GM19438 (cell line): ENCODE data around the gene CREM.
A peak's percentile ranks its signal among the peaks of the same experiment; 100 is the strongest.
"Not testable (repeated sequence)": the region's sequence is repeated elsewhere in the genome, so short reads cannot be mapped to it uniquely, and the experiment has no call there.

Experiments
- ATAC-seq: cut with Tn5 transposase; IDR thresholded peaks from one replicate; pipeline ENCODE4 v1.9.1; 2021; ENCODE audit warnings: low read depth; ENCODE audit not compliant: unreplicated experiment

CREM gene

DNA sequence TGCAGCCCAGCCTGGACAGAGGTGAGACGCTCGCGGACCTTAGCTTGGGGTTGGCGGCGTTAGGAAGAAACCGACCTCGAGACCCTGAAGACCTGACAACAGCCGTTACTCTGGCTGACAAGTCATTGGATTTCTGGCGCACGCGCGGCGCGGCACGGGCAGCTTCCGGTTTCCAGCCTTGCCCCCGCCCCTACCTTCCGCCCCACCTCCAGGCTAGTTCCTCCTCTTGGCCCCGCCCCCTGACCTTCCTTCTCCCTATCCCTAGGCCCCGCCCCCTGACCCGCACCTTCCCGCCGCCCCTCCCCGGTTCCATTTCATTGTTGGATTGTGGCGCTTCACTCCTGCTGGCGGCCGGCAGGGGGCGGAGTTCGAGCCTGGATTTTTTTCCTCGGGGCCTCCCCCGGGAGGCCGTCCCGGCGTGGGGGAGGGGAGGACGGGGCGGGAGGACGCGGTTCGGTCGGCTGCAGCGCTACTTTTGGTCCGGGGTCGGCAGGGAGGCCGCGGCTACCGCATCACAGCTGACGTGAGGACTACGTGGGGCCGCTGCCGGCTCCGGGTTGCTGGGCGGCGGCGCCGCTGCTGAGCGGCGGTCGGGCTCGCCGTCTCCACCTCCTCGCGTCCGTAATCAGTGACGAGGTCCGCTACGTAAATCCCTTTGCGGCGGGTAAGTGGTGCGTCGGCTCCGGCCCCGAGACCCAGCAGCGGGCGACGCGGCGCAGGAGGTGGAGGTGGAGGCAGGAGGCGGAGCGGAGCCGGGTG, at the start of gene CREM:
CREM (plus strand) TSS at position 317 of the 759 bp plus-strand sequence. CDS start 10,990 bp downstream, outside the sequence.
- peak; percentile 71 for ATAC-seq

GRCh38 chr10:35079265-35079664, 47.4 kb upstream of the CREM start:
- ATAC-seq = no peak

DNA sequence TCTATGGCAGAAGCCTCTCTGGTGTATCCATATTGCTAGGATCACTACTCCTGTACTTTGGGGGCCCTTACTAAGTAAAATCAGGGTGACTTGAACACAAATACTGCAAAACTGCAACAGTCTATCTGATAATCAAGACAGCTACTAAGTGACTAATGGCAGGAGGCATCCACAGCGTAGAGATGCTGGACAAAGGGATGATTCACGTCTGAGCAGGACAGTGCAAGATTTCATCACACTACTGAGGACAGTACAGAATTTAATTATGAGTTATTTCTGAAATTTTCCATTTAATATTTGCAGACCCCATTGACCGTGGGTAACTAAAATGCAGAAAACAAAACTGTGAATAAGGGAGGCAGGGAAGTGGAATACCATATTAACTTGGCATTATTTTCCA, 46.9 kb upstream of the CREM start:
- no peak for ATAC-seq

DNA sequence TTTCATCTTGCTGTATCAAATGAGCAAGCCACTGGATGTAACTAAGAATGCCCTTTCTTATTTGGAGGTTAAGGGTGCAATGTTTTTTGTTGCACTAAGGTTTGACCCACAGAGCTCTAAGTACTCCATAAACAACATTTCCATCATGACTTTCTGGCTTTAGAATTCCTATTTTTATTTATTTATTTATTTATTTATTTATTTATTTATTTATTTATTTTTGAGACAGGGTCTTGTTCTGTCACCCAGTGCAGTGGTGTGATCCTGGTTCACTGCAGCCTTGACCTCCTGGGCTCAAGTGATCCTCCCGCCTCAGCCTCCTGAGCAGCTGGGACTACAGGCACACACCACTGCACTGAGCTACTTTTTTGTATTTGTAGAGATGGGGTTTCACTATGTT, 46.4 kb upstream of the CREM start:
- not testable (repeated sequence) for ATAC-seq

DNA sequence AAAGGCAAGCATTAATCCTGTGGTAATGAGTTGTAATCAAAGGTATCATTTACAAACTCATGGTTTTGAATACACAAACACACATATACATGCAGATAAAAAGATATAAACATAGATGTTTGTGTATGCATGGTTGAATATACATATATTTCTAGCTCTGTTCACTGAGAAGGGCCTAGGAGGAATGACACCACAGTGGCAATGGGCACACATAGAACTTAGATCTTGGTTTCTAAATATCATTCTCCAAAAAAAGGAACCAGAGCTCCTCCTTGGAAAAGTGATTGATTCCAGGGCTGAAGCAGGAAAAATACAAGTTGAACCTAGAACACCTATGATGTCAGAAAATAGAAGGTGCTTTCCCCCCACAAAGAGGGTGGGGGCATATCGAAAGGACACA, 43.4 kb upstream of the CREM start:
- no peak for ATAC-seq

GRCh38 chr10:35089611-35090161, 37.0 kb upstream of the CREM start:
- peak; percentile 27 for ATAC-seq

GRCh38 chr10:35090162-35090954, 36.3 kb upstream of the CREM start, which contains the start of gene CUL2:
TSS of gene CUL2 (minus strand) at chr10:35090341. CDS start at chr10:35071317, 19,024 bp downstream.
- peak; percentile 95 for ATAC-seq

GRCh38 chr10:35091994-35092790, 34.5 kb upstream of the CREM start:
- no peak for ATAC-seq

DNA sequence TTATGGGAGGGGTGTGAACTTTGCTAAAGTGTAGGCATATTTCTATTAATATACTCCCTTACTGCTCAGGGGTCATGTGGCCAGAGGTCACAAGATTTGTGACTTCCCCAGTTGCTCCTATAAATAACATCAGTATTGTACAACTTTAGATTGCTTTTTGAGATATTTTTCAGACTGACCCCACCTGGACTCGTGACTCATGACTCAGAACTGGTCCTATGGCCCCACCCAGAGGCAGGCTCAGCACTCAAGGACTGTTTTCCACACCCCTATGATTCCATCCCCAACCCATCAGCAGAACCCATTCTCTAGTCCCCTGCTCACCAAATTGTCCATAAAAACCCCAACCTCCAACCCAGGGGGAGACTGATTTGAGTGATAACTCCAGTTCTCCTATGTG, 33.8 kb upstream of the CREM start:
- no peak for ATAC-seq

GRCh38 chr10:35096312-35096711, 30.3 kb upstream of the CREM start:
- no peak for ATAC-seq

DNA sequence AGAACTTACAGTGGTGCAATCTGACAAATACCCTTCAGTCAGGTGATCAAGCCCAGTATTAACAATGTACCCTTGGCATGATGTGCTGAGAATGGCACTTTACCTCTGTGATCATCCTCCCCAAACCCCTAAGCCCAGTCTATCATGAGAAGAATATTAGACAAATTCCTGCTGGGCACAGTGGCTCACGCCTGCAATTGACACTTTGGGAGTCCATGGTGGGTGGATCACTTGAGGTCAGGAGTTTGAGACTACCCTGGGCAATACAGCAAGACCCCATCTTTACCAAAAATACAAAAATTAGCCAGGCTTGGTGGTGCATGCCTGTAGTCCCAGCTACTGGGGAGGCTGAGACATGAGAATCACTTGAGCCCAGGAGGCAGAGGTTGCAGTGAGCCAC, 29.1 kb upstream of the CREM start:
- no peak for ATAC-seq

DNA sequence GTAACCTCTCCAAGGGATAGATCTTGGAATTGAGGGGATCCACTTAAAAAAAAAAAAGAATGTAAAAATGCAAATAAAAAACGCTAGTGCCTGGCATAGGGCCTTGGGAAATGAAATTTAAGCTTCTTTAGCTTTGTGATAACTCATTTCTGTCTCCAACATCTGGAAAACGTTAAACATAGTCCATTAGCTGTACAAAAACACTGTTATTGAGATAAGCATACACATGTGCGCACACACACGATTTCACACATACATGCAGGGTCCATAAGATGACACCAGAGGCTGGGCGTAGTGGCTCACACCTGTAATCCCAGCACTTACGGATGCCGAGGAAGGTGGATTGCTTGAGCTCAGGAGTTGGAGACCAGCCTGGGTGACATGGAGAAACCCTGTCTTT, 22.8 kb upstream of the CREM start:
- ATAC-seq = no peak

GRCh38 chr10:35112571-35112970, 14.1 kb upstream of the CREM start:
- no peak for ATAC-seq

GRCh38 chr10:35119378-35119777, 7.3 kb upstream of the CREM start:
- no peak for ATAC-seq

GRCh38 chr10:35124540-35124939, 2.1 kb upstream of the CREM start:
- no peak for ATAC-seq

- peak; percentile 3 for ATAC-seq
Measured at GRCh38 chr10:35126062-35126529, 550 bp upstream of the CREM start.

DNA sequence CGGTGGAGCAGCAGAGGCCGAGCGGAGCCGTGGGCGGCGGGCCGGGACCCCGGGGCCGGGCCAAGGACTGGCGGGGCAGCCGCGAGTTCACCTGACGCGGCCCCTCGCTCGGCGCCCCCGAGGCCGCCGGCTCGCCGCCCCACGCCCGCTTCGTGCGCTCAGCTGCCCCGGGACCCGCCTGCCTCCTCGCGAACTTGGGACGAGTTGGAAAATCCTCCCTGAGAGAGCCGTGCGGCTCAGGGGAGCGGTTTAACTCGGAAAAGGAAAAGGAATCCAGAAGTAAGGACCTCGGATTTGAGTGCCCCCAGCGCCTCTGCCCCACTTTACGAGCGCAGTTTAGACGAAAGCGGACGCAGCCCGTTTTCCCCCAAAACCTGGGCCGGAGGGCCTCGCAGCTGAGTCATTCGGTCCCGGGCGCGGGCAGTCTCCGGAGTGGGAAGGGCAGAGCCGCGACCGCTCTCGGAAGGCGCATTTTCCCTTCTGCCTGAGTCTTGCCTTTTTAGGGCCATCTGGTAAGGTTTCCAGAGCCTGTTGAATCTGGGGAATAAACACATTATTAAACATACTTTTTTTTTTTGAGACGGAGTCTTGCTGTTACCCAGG, 744 bp downstream of the CREM start:
- peak; percentile 13 for ATAC-seq

DNA sequence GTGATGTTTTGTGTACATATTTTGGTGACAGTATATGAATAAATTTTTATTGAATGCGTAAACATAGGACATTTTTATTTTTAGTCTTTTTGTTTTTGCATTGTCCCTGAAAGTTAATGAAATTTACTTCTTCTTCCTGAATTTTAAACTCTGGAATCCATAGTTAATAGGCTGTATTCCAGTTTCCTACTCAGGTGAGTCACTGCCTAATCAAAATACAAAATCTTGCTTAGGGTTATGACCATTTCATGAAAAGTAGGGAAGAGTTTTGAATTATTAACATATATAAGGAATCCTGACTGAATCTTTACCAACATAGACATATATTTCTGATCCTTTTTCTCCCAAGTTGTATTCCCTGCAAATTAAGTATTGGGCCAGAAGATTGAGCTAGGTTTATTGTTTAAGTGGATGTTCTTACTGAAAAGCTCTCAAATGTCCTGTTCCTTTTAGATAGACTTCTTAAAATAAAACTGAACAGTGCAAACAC, 2.6 kb downstream of the CREM start:
- no peak for ATAC-seq

- ATAC-seq = no peak
Measured at GRCh38 chr10:35130663-35131062, 4.0 kb downstream of the CREM start.

- no peak for ATAC-seq
Measured at GRCh38 chr10:35132727-35133126, 6.1 kb downstream of the CREM start.
